Keratinocyte (primary cell): Measurements from ENCODE around the gene SLA2. TPM values are rescaled to one million over a fixed set of nuclear protein-coding genes. Genes with fewer than 3 reads are reported as not detected.

Source experiments
- DNase-seq: peaks from one replicate; pipeline ENCODE4 v3.0.0-alpha.2; 2011; ENCODE audit warnings: low read depth, missing footprints, low spot score
- FAIRE-seq: peaks from 2 replicates; lab custom pipeline; 2011; peaks lifted over from hg19 to GRCh38; lab: Jason Lieb, UNC
- H2AFZ ChIP-seq: 2 replicates; pipeline ENCODE4 v1.6.0; 2012; ENCODE audit warnings: low read length, control low read depth, inconsistent platforms; ENCODE audit not compliant: control insufficient read depth
- H3K27ac ChIP-seq: 2 replicates; pipeline ENCODE4 v1.5.1; 2011; ENCODE audit warnings: low read length; ENCODE audit not compliant: control insufficient read depth, insufficient read depth
- H3K27me3 ChIP-seq: 3 replicates; pipeline ENCODE4 v1.6.0; 2011; ENCODE audit warnings: low read length; ENCODE audit not compliant: control insufficient read depth, insufficient read depth; ENCODE audit errors: extremely low read depth
- H3K36me3 ChIP-seq, 2 experiments: 2 replicates in 1 of 2; 3 replicates in 1 of 2; pipeline ENCODE4 v1.5.1; 2011; ENCODE audit warnings: low read length in 2 of 2, mild to moderate bottlenecking in 1 of 2; ENCODE audit not compliant: control insufficient read depth in 2 of 2, insufficient read depth in 2 of 2; ENCODE audit errors: extremely low read depth in 1 of 2
- H3K4me1 ChIP-seq: 3 replicates; pipeline ENCODE4 v1.5.1; 2011; ENCODE audit warnings: low read length; ENCODE audit not compliant: control insufficient read depth, insufficient read depth; ENCODE audit errors: extremely low read depth
- H3K4me2 ChIP-seq: 3 replicates; pipeline ENCODE4 v1.6.0; 2011; ENCODE audit warnings: low read depth, low read length; ENCODE audit not compliant: control insufficient read depth, insufficient read depth; ENCODE audit errors: extremely low read depth
- H3K4me3 ChIP-seq, 3 experiments: fragments of 200-600 bp in 1 of 3; sonication (generic) in 1 of 3; 2 replicates in 2 of 3; 3 replicates in 1 of 3; pipeline ENCODE4 v1.5.1; 2011 to 2016; ENCODE audit warnings: low read length in 3 of 3, mild to moderate bottlenecking in 3 of 3, control low read depth in 2 of 3, inconsistent platforms in 1 of 3, low read depth in 1 of 3, mixed read lengths in 1 of 3, mixed run types in 1 of 3, moderate library complexity in 1 of 3; ENCODE audit not compliant: control insufficient read depth in 2 of 3, insufficient read depth in 2 of 3; ENCODE audit errors: extremely low read depth in 1 of 3
- H3K79me2 ChIP-seq: 2 replicates; pipeline ENCODE4 v1.6.0; 2012; ENCODE audit warnings: low read length; ENCODE audit not compliant: control insufficient read depth, insufficient read depth
- H3K9ac ChIP-seq: 3 replicates; pipeline ENCODE4 v1.6.0; 2011; ENCODE audit warnings: low read length; ENCODE audit not compliant: control insufficient read depth, insufficient read depth; ENCODE audit errors: extremely low read depth
- H3K9me1 ChIP-seq: 3 replicates; pipeline ENCODE4 v1.6.0; 2011; ENCODE audit warnings: low read length; ENCODE audit not compliant: control insufficient read depth, insufficient read depth; ENCODE audit errors: extremely low read depth
- H3K9me3 ChIP-seq: 2 replicates; pipeline ENCODE4 v1.5.1; 2012; ENCODE audit warnings: low read depth, low read length; ENCODE audit not compliant: control insufficient read depth
- H4K20me1 ChIP-seq: 3 replicates; pipeline ENCODE4 v1.6.0; 2011; ENCODE audit warnings: low read length; ENCODE audit not compliant: control insufficient read depth, insufficient read depth; ENCODE audit errors: extremely low read depth
- CTCF ChIP-seq, 3 experiments: IDR thresholded peaks in 1 of 3; conservative IDR thresholded peaks in 1 of 3; optimal IDR thresholded peaks in 1 of 3; 2 replicates in 2 of 3; 3 replicates in 1 of 3; pipeline versions ENCODE3 to v1.5.1; 2011; ENCODE audit warnings: low read length in 3 of 3, mild to moderate bottlenecking in 3 of 3, moderate library complexity in 2 of 3, control low read depth in 1 of 3, inconsistent platforms in 1 of 3; ENCODE audit not compliant: insufficient read depth in 2 of 3; ENCODE audit errors: extremely low read depth in 1 of 3
- EZH2 ChIP-seq: IDR thresholded peaks from one replicate; pipeline ENCODE4 v1.6.1; 2012; ENCODE audit warnings: inconsistent platforms, mild to moderate bottlenecking, low read length, moderate library complexity
- dilution Hi-C: fragments of 300-500 bp; cut with MboI; formaldehyde crosslinking; loops from one replicate; pipeline ENCODE4 v1.7.0; 2020; ENCODE audit warnings: low sequenced_read_pairs; ENCODE audit not compliant: extremely low pct_ligation_motif_present
- polyA plus RNA-seq, 5 experiments: library from polyadenylated mRNA; depleted of rRNA in 3 of 5; stranded (reverse) in 3 of 5; stranded (forward) in 1 of 5; unstranded in 1 of 5; fragments of >200 nt; gene quantifications; 1 replicate in 1 of 5; 2 replicates in 3 of 5; 3 replicates in 1 of 5; pipeline versions ENCODE4 v1.2.1 to v1.2.3, GENCODE V29; 2011 to 2012; ENCODE audit warnings: missing spikeins in 2 of 5, low read depth in 1 of 5, low replicate concordance in 1 of 5

SLA2 gene
- polyA plus RNA-seq, 1 donor (not counting 4 experiments of a cell fraction or from before 2014, with no cell fraction given) = 0.04 TPM

- H3K27ac ChIP-seq = no peak overlapping the region
- H4K20me1 ChIP-seq = no peaks in the 10 kb centered on the region
- H3K9ac ChIP-seq = no peak overlapping the region
- dilution Hi-C loops = no loop called here
- no peaks in the 10 kb centered on the region for H3K9me3 ChIP-seq
- H2AFZ ChIP-seq = no peak overlapping the region
- H3K27me3 ChIP-seq = no peaks in the 10 kb centered on the region
- H3K4me3 ChIP-seq = no peak overlapping the region
- H3K9me1 ChIP-seq = no peaks in the 10 kb centered on the region
- H3K79me2 ChIP-seq = peaks cover 16% of the 10 kb centered on the region
- TF ChIP-seq EZH2 (no peak), CTCF (optimal IDR thresholded peaks at IDR 0.05 in 1 of 3, IDR thresholded peaks at IDR 0.05 in 1 of 3, conservative IDR thresholded peaks at IDR 0.05 in 1 of 3; ENCODE audit: extremely low read depth in 1 of 3, insufficient read depth in 2 of 3, low read length in 3 of 3) (no peak)
- FAIRE-seq (no peak), DNase-seq (no peak)
- peaks cover 0 to 12% of the 10 kb centered on the region in 2 experiments for H3K36me3 ChIP-seq
- peaks cover 13% of the 10 kb centered on the region for H3K4me1 ChIP-seq
- no peak overlapping the region for H3K4me2 ChIP-seq
These were observed 67.5 kb downstream of the SLA2 start for GRCh38 chr20:36578356-36579041.

GRCh38 chr20:36576081-36576445 lies 69.9 kb downstream of the SLA2 start:
- no peak overlapping the region for H2AFZ ChIP-seq
- H3K36me3 ChIP-seq = peaks cover 0 to 8% of the 10 kb centered on the region in 2 experiments
- DNase-seq (no peak), FAIRE-seq (no peak)
- H4K20me1 ChIP-seq = no peaks in the 10 kb centered on the region
- no peaks in the 10 kb centered on the region for H3K27me3 ChIP-seq
- no peak overlapping the region for H3K4me3 ChIP-seq
- no peak overlapping the region for H3K27ac ChIP-seq
- no peak overlapping the region for H3K9ac ChIP-seq
- peaks cover 16% of the 10 kb centered on the region for H3K79me2 ChIP-seq
- no peaks in the 10 kb centered on the region for H3K9me3 ChIP-seq
- no peaks in the 10 kb centered on the region for H3K9me1 ChIP-seq
- TF ChIP-seq CTCF (optimal IDR thresholded peaks at IDR 0.05 in 1 of 3, IDR thresholded peaks at IDR 0.05 in 1 of 3, conservative IDR thresholded peaks at IDR 0.05 in 1 of 3; ENCODE audit: extremely low read depth in 1 of 3, insufficient read depth in 2 of 3, low read length in 3 of 3) (no peak), EZH2 (no peak)
- H3K4me1 ChIP-seq = peaks cover 20% of the 10 kb centered on the region
- H3K4me2 ChIP-seq = no peak overlapping the region
- dilution Hi-C loops = no loop called here
